Endothelial cell of umbilical vein (primary cell): Measurements from ENCODE around the gene SDCBP2.

ENCODE experiments used
- EZH2 ChIP-seq: IDR thresholded peaks from 2 replicates; pipeline ENCODE4 v1.6.1; 2012; ENCODE audit warnings: borderline replicate concordance, low read depth, mild to moderate bottlenecking, moderate library complexity, low read length, inconsistent platforms; ENCODE audit not compliant: severe bottlenecking
- FOS ChIP-seq: IDR thresholded peaks from 2 replicates; pipeline ENCODE4 v1.6.1; 2011; ENCODE audit warnings: mild to moderate bottlenecking, low read length, moderate library complexity, borderline replicate concordance; ENCODE audit not compliant: insufficient read depth
- GATA2 ChIP-seq: IDR thresholded peaks from 2 replicates; pipeline ENCODE4 v1.7.0; 2011; ENCODE audit warnings: low read depth, mild to moderate bottlenecking, moderate library complexity, mixed read lengths, low read length; ENCODE audit not compliant: insufficient read length, insufficient read depth
- JUN ChIP-seq: IDR thresholded peaks from 2 replicates; pipeline ENCODE4 v1.6.1; 2011; ENCODE audit warnings: borderline replicate concordance, low read depth; ENCODE audit not compliant: insufficient read length, insufficient read depth
- MAX ChIP-seq: IDR thresholded peaks from 2 replicates; pipeline ENCODE4 v1.6.1; 2011; ENCODE audit not compliant: insufficient read depth, insufficient read length
- MYC ChIP-seq: IDR thresholded peaks from one replicate; pipeline ENCODE4 v1.6.1; 2011; ENCODE audit warnings: mild to moderate bottlenecking, low read depth, low read length
- POLR2A ChIP-seq: IDR thresholded peaks from 2 replicates; pipeline ENCODE4 v1.6.1; 2012; ENCODE audit warnings: low read depth, mild to moderate bottlenecking, control low read depth, low read length
- POLR2AphosphoS5 ChIP-seq: IDR thresholded peaks from 2 replicates; pipeline ENCODE4 v1.6.1; 2012; ENCODE audit warnings: low read depth, mild to moderate bottlenecking, control low read depth, low read length, moderate library complexity; ENCODE audit not compliant: insufficient read depth
- TF ChIP-seq, protein P1 (sequence below), 2 donors: IDR thresholded peaks; 1 replicate in 1 of 2; 2 replicates in 1 of 2; pipeline ENCODE4 v1.5.1; 2011; ENCODE audit warnings: low read length in 2 of 2, mild to moderate bottlenecking in 2 of 2, moderate library complexity in 2 of 2, control low read depth in 1 of 2, inconsistent platforms in 1 of 2, low read depth in 1 of 2; ENCODE audit not compliant: insufficient read depth in 1 of 2; ENCODE audit errors: extremely low read depth in 1 of 2

- TF ChIP-seq POLR2A (no peak), MAX (no peak), GATA2 (no peak), JUN (no peak), EZH2 (no peak), POLR2AphosphoS5 (no peak), FOS (no peak), MYC (no peak)
- TF ChIP-seq, protein P1, sequence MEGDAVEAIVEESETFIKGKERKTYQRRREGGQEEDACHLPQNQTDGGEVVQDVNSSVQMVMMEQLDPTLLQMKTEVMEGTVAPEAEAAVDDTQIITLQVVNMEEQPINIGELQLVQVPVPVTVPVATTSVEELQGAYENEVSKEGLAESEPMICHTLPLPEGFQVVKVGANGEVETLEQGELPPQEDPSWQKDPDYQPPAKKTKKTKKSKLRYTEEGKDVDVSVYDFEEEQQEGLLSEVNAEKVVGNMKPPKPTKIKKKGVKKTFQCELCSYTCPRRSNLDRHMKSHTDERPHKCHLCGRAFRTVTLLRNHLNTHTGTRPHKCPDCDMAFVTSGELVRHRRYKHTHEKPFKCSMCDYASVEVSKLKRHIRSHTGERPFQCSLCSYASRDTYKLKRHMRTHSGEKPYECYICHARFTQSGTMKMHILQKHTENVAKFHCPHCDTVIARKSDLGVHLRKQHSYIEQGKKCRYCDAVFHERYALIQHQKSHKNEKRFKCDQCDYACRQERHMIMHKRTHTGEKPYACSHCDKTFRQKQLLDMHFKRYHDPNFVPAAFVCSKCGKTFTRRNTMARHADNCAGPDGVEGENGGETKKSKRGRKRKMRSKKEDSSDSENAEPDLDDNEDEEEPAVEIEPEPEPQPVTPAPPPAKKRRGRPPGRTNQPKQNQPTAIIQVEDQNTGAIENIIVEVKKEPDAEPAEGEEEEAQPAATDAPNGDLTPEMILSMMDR (IDR thresholded peaks at IDR 0.05; ENCODE audit: extremely low read depth in 1 of 2, insufficient read depth in 1 of 2, low read depth in 1 of 2, low read length in 2 of 2), result no peak
Measured at GRCh38 chr20:1281279-1282057, 47.5 kb downstream of the SDCBP2 start.
